Skeletal muscle cell (primary cell): ENCODE data around the gene PPFIBP2.
"Not testable (repeated sequence)": the region's sequence is repeated elsewhere in the genome, so short reads cannot be mapped to it uniquely, and the experiment has no call there.

ENCODE experiments used
- DNase-seq: peaks from one replicate; pipeline ENCODE4 v3.0.0-alpha.2; 2010; ENCODE audit warnings: low read depth
- H3K4me3 ChIP-seq: 2 replicates; pipeline ENCODE4 v1.5.1; 2011; ENCODE audit warnings: low read depth, mild to moderate bottlenecking, control low read depth, low read length, moderate library complexity

Gene PPFIBP2

GRCh38 chr11:7642747-7643146 is 128.9 kb downstream of the PPFIBP2 start:
- DNase-seq = no peak
- no peak overlapping the region for H3K4me3 ChIP-seq

GRCh38 chr11:7643314-7643713 is 129.5 kb downstream of the PPFIBP2 start:
- DNase-seq = no peak
- no peak overlapping the region for H3K4me3 ChIP-seq

- no peak for DNase-seq
- no peak overlapping the region for H3K4me3 ChIP-seq
Observed at GRCh38 chr11:7645206-7645605, 131.4 kb downstream of the PPFIBP2 start.

GRCh38 chr11:7646866-7647265 is 133.1 kb downstream of the PPFIBP2 start:
- no peak overlapping the region for H3K4me3 ChIP-seq
- no peak for DNase-seq

GRCh38 chr11:7648264-7648663 is 134.5 kb downstream of the PPFIBP2 start:
- no peak for DNase-seq
- H3K4me3 ChIP-seq = no peak overlapping the region

- no peak for DNase-seq
- no peak overlapping the region for H3K4me3 ChIP-seq
Observed at GRCh38 chr11:7651140-7651551, 137.3 kb downstream of the PPFIBP2 start.

- DNase-seq = no peak
- H3K4me3 ChIP-seq = no peak overlapping the region
Observed at GRCh38 chr11:7651700-7652099, 137.9 kb downstream of the PPFIBP2 start.

GRCh38 chr11:7654195-7654705 is 140.5 kb downstream of the PPFIBP2 start:
- no peak overlapping the region for H3K4me3 ChIP-seq
- no peak for DNase-seq

- DNase-seq = no peak
- H3K4me3 ChIP-seq = no peak overlapping the region
Observed at GRCh38 chr11:7655253-7656217, 141.7 kb downstream of the PPFIBP2 start.

- DNase-seq = no peak
- no peak overlapping the region for H3K4me3 ChIP-seq
Observed at GRCh38 chr11:7656704-7657103, 142.9 kb downstream of the PPFIBP2 start.

GRCh38 chr11:7657306-7658025 is 143.7 kb downstream of the PPFIBP2 start:
- H3K4me3 ChIP-seq = no peak overlapping the region
- no peak for DNase-seq

- DNase-seq, H3K4me3 ChIP-seq: not testable (repeated sequence)
Observed at GRCh38 chr11:7663531-7663930, 149.7 kb downstream of the PPFIBP2 start.

GRCh38 chr11:7664867-7665266 is 151.1 kb downstream of the PPFIBP2 start:
- no peak overlapping the region for H3K4me3 ChIP-seq
- DNase-seq = no peak

- H3K4me3 ChIP-seq = no peak overlapping the region
- DNase-seq = peak; percentile 18
Observed at GRCh38 chr11:7665473-7666291, 151.9 kb downstream of the PPFIBP2 start.

GRCh38 chr11:7666292-7666866 is 152.6 kb downstream of the PPFIBP2 start:
- H3K4me3 ChIP-seq = no peak overlapping the region
- no peak for DNase-seq

GRCh38 chr11:7667460-7667859 is 153.7 kb downstream of the PPFIBP2 start:
- no peak overlapping the region for H3K4me3 ChIP-seq
- DNase-seq = no peak

- DNase-seq = no peak
- no peak overlapping the region for H3K4me3 ChIP-seq
Observed at GRCh38 chr11:7668464-7668863, 154.7 kb downstream of the PPFIBP2 start.

- H3K4me3 ChIP-seq = no peak overlapping the region
- DNase-seq = no peak
Observed at GRCh38 chr11:7668911-7669310, 155.1 kb downstream of the PPFIBP2 start.

GRCh38 chr11:7670641-7671040 is 156.8 kb downstream of the PPFIBP2 start:
- no peak for DNase-seq
- no peak overlapping the region for H3K4me3 ChIP-seq
